MM.1S (cell line): ENCODE measurements around the gene UNC13C.

Source experiments
- DNase-seq: peaks from one replicate; pipeline ENCODE4 v3.0.0-alpha.2; 2015
- H2AFZ ChIP-seq: fragments of 300-600 bp; sonication (generic); 2 replicates; pipeline ENCODE4 v1.6.0; 2016; ENCODE audit warnings: antibody characterized with exemption, low read length
- H3F3A ChIP-seq: fragments of 300-600 bp; sonication (generic); 2 replicates; pipeline ENCODE4 v1.6.1; 2016; ENCODE audit warnings: mild to moderate bottlenecking, antibody characterized with exemption, low read length, moderate library complexity, mixed read lengths; ENCODE audit not compliant: insufficient read depth
- H3K27ac ChIP-seq: fragments of 300-600 bp; sonication (generic); 2 replicates; pipeline ENCODE4 v1.5.1; 2016; ENCODE audit warnings: mild to moderate bottlenecking, low read length
- H3K27me3 ChIP-seq: fragments of 300-600 bp; sonication (generic); replicated peaks from 2 replicates; pipeline ENCODE4 v1.6.0; 2016; ENCODE audit warnings: low read length; ENCODE audit not compliant: insufficient read depth
- H3K36me3 ChIP-seq: fragments of 300-600 bp; sonication (generic); replicated peaks from 2 replicates; pipeline ENCODE4 v1.6.1; 2016; ENCODE audit warnings: mild to moderate bottlenecking, low read length, mixed read lengths; ENCODE audit not compliant: insufficient read depth
- H3K4me1 ChIP-seq: fragments of 300-600 bp; sonication (generic); 2 replicates; pipeline ENCODE4 v1.6.1; 2016; ENCODE audit warnings: low read length, mixed read lengths
- H3K4me2 ChIP-seq: fragments of 300-600 bp; sonication (generic); 2 replicates; pipeline ENCODE4 v1.6.0; 2016; ENCODE audit warnings: low read depth, low read length
- H3K4me3 ChIP-seq: fragments of 300-600 bp; sonication (generic); 2 replicates; pipeline ENCODE4 v1.5.1; 2016; ENCODE audit warnings: low read length, mixed read lengths
- H3K79me2 ChIP-seq: fragments of 300-600 bp; sonication (generic); 2 replicates; pipeline ENCODE4 v1.6.1; 2016; ENCODE audit warnings: mixed run types, low read length, mixed read lengths
- H3K9ac ChIP-seq: fragments of 300-600 bp; sonication (generic); 2 replicates; pipeline ENCODE4 v1.6.1; 2016; ENCODE audit warnings: low read length, mixed read lengths
- H3K9me2 ChIP-seq: fragments of 300-600 bp; sonication (generic); replicated peaks from 2 replicates; pipeline ENCODE4 v1.6.1; 2016; ENCODE audit warnings: mild to moderate bottlenecking, low read length, mixed read lengths; ENCODE audit not compliant: insufficient read depth
- H3K9me3 ChIP-seq: fragments of 300-600 bp; sonication (generic); replicated peaks from 2 replicates; pipeline ENCODE4 v1.6.1; 2016; ENCODE audit warnings: mild to moderate bottlenecking, low read length, mixed read lengths; ENCODE audit not compliant: insufficient read depth
- H4K20me1 ChIP-seq: fragments of 300-600 bp; sonication (generic); 2 replicates; pipeline ENCODE4 v1.6.1; 2016; ENCODE audit warnings: mild to moderate bottlenecking, low read length, moderate library complexity, mixed read lengths; ENCODE audit not compliant: insufficient read depth
- EZH2 ChIP-seq: fragments of 300-600 bp; sonication (generic); optimal IDR thresholded peaks from 2 replicates; pipeline ENCODE3; 2017; ENCODE audit warnings: low read depth, mild to moderate bottlenecking, antibody characterized with exemption, low read length, mixed read lengths
- EZH2phosphoT487 ChIP-seq: fragments of 300-600 bp; sonication (generic); IDR thresholded peaks from 2 replicates; pipeline ENCODE4 v1.6.1; 2018; ENCODE audit warnings: antibody characterized with exemption, low read length
- TF ChIP-seq, protein P1 (sequence below): fragments of 300-600 bp; sonication (generic); IDR thresholded peaks from 2 replicates; pipeline ENCODE4 v1.5.1; 2016; ENCODE audit warnings: antibody characterized with exemption, low read length, mixed read lengths

UNC13C gene

GRCh38 chr15:54277834-54278233 lies 299.6 kb downstream of the UNC13C start:
- no peaks in the 10 kb centered on the region for H3K36me3 ChIP-seq
- H2AFZ ChIP-seq: no peak overlapping the region
- no peak overlapping the region for H3K9ac ChIP-seq
- H3K4me1 ChIP-seq: no peaks in the 10 kb centered on the region
- no peaks in the 10 kb centered on the region for H3K79me2 ChIP-seq
- H3K9me3 ChIP-seq: no peaks in the 10 kb centered on the region
- no peaks in the 10 kb centered on the region for H3F3A ChIP-seq
- H3K4me2 ChIP-seq: no peak overlapping the region
- no peaks in the 10 kb centered on the region for H4K20me1 ChIP-seq
- no peaks in the 10 kb centered on the region for H3K9me2 ChIP-seq
- no peak overlapping the region for H3K4me3 ChIP-seq
- TF ChIP-seq EZH2phosphoT487: no peak
- TF ChIP-seq EZH2: no peak
- TF ChIP-seq, protein P1, sequence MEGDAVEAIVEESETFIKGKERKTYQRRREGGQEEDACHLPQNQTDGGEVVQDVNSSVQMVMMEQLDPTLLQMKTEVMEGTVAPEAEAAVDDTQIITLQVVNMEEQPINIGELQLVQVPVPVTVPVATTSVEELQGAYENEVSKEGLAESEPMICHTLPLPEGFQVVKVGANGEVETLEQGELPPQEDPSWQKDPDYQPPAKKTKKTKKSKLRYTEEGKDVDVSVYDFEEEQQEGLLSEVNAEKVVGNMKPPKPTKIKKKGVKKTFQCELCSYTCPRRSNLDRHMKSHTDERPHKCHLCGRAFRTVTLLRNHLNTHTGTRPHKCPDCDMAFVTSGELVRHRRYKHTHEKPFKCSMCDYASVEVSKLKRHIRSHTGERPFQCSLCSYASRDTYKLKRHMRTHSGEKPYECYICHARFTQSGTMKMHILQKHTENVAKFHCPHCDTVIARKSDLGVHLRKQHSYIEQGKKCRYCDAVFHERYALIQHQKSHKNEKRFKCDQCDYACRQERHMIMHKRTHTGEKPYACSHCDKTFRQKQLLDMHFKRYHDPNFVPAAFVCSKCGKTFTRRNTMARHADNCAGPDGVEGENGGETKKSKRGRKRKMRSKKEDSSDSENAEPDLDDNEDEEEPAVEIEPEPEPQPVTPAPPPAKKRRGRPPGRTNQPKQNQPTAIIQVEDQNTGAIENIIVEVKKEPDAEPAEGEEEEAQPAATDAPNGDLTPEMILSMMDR: no peak
- no peaks in the 10 kb centered on the region for H3K27me3 ChIP-seq
- no peak for DNase-seq
- H3K27ac ChIP-seq: no peak overlapping the region

GRCh38 chr15:54280726-54281125 lies 302.5 kb downstream of the UNC13C start:
- Histone ChIP-seq H3K9ac (no peak overlapping the region), H3K9me2 (no peaks in the 10 kb centered on the region), H3K4me3 (no peak overlapping the region), H3K4me1 (no peaks in the 10 kb centered on the region), H3K4me2 (no peak overlapping the region), H4K20me1 (no peaks in the 10 kb centered on the region), H3K27me3 (no peaks in the 10 kb centered on the region), H3K36me3 (no peaks in the 10 kb centered on the region), H2AFZ (no peak overlapping the region), H3K79me2 (no peaks in the 10 kb centered on the region), H3K27ac (no peak overlapping the region), H3F3A (no peaks in the 10 kb centered on the region), H3K9me3 (no peaks in the 10 kb centered on the region)
- DNase-seq: no peak
- TF ChIP-seq EZH2phosphoT487 (no peak), EZH2 (no peak)
- TF ChIP-seq, protein P1: no peak

- Histone ChIP-seq H3K4me1 (no peaks in the 10 kb centered on the region), H3K4me2 (no peak overlapping the region), H3K9me3 (no peaks in the 10 kb centered on the region), H3K9me2 (no peaks in the 10 kb centered on the region), H3K27me3 (no peaks in the 10 kb centered on the region), H3K79me2 (no peaks in the 10 kb centered on the region), H3K27ac (no peak overlapping the region), H3K4me3 (no peak overlapping the region), H4K20me1 (no peaks in the 10 kb centered on the region), H3F3A (no peaks in the 10 kb centered on the region), H3K9ac (no peak overlapping the region), H2AFZ (no peak overlapping the region), H3K36me3 (no peaks in the 10 kb centered on the region)
- no peak for DNase-seq
- TF ChIP-seq, protein P1: no peak
- TF ChIP-seq EZH2 (no peak), EZH2phosphoT487 (no peak)
These were observed 304.1 kb downstream of the UNC13C start for GRCh38 chr15:54282228-54282836.
